Measurements from ENCODE around the gene NKRF.
A peak's percentile ranks its signal among the peaks of the same experiment; 100 is the strongest.
"Not testable (repeated sequence)": the region's sequence is repeated elsewhere in the genome, so short reads cannot be mapped to it uniquely, and the experiment has no call there.

The NKRF gene

DNA sequence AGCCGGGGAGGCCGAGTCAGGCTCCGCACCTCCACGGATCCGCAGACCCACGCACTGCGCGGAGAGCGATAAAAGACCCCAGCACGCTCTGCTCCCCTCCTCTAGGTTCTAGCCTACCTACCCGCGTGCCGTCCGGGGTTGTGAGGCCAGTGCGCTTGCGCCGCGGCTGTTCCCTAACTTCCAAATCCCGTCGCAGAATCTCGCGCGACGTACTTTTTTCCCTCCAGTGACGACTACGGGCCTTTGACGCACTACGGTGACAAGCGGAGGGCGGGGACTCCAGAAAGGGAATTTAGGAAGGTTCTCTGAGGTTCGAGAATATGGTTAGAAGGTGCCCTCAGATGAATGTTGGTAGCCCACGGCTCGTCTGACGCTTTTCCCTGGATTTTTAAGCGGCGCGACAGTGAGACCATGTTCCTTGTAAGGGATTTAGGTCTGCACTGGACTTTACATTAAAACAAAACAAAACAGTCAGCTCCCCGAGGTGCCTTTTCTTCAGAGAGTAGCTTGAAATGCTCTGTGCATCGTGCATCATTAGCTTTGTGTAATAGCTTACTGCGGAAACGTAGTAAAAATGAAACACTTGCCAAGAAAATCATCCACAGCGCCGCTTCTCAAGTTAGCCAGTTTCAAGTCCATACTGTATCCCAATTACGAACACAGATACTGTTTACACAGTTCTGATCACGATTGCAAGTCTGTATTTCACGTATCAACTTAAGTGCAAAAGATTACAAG, at the start of gene NKRF:
NKRF (minus strand) TSS at position 145 of the 738 bp plus-strand sequence.
- peak; percentile 79 to 86 for DNase-seq (ENCODE audit: low read depth in 2 of 2)

DNA sequence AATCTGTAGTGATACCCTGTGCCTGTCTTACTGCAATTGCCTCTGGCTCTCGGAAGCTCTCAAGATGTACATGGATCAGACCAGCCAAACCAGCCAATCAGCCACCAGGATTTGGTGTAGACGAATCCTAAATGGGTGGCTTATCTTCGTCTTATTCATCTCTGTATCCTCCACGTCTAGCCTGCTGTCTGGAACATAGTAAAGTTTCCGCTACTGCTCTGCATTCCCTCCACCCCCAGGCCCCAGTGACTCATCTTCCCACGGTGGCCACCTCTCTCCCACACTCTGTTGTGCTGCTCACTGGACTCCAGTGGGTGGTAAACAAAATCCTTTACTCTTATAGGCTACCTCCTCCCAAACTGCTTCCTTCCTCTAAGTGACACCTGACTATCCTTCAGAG, 48.9 kb upstream of the NKRF start:
- peak; percentile 41 to 43 for DNase-seq (ENCODE audit: low read depth in 2 of 2)

DNA sequence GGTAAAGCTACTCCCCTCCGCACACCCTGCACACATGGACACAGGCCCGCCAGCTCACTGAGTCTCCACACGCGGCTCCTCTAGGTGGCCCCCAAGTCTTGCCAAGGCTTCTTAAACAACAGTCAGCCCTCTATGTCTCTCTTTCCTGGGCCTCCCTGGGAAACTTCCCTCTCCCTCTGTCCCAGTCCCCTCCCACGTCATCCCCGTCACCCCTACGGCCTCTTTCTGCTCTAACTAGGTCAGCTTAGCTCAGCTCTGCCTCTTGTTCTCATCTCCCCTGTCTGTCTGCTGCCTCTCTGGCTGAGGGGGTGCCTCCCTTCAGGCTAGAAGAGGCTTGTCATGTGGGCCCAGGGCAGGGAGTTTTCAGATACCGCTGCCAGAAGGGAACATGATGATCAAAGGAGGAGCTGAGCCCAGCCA, 47.9 kb upstream of the NKRF start:
- no peak for DNase-seq (ENCODE audit: low read depth in 2 of 2)

DNA sequence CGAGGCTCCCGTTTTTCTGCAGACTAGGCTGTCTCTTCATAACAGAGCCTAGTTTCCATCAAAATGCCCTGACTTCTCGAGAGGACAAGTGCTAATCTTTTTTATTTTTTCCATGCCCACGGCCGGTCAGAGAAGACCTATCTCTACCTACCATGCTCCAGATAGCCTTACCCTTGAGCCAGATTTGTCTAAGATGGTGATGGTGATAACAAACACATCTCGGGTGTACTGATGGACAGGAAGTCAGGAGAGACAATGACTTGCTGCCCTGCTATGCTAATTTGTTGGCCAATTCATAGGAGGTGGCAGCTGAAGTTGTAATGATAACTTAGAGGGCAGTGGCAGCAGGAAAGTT, 42.2 kb upstream of the NKRF start:
- DNase-seq (ENCODE audit: low read depth in 2 of 2): no peak

DNA sequence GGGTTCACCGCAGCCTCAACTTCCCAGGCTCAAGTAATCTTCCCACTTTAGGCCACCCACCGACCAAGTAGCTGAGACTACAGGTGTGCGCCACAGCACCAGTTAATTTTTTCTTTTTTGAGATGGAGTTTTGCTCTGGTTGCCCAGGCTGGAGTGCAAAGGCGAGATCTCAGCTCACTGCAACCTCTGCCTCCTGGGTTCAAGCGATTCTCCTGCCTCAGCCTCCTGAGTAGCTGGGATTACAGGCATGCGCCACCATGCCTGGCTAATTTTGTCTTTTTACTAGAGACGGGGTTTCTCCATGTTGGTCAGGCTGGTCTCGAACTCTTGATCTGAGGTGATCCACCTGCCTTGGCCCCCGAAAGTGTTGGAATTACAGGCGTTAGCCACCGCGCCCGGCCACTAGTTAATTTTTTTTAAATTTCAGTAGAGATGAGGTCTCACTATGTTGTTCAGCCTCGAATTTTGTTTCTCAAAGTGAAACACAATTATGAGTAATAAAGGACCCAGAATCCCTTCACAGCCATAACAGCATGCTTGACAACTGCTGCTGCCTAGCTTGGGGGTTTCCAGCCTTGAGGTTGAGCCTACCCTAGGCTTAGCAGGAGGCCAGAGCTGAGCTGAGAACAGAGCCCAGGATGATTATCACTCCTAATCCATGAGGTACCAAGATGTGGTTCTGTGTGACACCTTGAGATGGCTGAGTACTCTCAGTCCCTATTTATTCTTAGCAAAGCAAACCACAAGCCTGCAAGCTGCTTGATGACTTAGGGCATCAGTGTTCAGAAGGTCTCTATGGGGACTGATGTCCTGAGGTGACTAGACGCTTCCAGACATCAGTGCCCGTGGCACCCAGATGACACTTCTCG, 41.6 kb upstream of the NKRF start:
- peak; percentile 43 to 58 for DNase-seq (ENCODE audit: low read depth in 2 of 2)

DNA sequence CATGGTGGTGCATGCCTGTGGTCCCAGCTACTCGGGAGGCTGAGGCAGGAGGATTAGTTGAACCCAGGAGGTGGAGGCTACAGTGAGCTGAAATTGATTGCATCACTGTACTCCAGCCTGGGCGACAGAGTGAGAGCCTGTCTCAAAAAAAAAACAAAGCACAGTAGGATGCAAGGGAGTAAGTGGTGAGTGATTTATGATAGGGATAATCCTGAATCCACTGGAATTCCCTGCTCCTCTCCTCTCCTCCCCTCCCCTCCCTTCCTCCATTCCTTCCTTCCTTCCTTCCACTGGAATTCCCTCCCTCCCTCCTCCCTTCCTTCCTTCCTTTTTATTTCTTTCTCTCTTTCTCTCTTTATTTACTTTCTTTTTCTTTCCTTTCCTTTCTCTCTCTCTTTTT, 40.9 kb upstream of the NKRF start:
- no peak for DNase-seq (ENCODE audit: low read depth in 2 of 2)

DNA sequence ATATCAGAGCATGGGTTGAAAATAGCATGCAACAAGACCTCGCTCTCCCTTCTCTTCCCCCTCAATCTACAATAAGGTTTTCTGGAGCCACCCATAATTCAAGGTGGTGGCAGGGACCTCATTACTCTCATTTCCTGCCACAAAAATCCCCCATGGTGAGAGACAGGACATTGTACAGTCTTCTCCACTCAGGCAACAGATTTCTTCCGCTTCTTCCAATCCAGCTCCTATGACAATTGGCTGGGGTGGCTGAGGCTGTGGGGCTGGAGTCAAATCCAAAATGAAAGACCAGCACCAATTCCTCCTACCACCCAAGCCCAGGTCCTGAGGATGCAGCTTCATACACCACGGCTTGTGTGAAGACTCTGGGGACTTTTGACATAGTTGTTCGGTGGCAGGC, 40.3 kb upstream of the NKRF start:
- no peak for DNase-seq (ENCODE audit: low read depth in 2 of 2)

DNA sequence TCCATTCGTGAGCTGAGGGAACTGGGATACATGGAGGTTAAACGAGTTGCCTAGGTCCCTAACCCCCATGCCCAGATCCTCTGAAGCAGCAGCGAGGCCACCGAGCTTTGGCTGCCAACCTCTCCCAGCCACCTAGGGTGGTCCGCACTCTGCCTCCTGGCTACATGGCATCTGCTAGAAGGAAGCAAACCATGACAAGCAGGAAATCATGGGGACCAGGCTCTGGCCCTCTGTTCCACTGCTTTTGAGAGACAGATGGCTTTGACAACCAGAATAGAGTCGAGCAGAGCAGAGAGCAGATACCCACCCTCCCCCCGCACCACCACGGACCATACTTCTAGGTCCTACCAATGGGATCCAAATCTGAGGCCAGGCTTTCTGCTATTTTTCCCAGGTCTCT, 37.5 kb upstream of the NKRF start:
- DNase-seq (ENCODE audit: low read depth in 2 of 2): no peak

DNA sequence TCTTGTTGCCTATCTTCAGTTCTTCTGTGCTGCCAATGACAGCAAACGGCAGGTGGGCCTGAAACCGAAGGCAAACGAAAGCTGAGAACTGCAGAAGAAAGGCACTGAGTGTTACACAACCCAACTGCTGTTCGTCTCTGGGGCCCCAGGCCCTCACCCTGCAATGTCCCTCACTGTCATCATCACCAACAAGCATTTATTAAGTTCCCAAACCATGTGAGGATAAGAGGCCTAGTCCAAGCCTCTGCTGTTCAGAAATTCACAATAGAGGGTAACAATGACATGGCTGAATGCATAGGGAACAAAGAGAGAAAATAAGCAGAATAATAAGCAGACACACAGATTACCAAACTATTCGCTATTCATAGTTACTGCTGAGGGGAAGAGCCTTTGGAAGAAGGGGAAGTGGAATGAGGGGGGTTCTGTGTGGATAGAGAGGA, 34.5 kb upstream of the NKRF start:
- no peak for DNase-seq (ENCODE audit: low read depth in 2 of 2)

DNA sequence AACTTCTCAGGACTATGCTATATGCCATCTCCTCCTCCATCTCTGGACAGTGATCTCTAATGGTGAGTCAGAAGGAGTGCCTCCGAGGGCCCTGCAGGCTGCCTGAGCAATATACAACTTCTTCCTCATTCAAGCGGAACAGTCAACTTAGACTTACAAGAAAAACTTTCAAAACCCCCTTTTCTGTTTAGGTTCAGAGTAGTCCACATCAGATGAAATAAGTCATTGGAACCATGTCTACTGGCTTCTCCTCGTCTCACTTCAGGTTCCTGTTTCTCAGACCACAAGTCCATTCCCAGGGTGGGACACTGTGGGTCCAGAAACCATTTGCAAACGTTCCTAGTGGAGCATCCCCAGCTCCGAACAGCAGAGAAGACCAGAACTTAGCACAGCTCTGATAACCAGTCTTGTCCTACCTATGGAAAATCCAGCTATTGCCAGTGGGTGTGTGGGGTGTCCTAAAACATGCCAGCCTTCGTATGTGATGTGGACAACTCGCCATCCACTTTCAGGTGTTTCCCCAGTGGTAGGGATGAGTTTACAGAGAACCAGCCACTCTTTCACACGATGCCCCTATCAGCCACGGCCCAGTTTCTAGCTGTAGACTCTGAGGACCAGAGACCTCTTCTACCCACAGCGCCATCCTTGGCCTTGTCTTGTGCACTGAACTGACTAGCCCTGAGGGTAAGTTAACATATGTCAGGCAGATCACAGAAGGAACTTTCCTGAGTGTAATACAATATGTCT, 32.7 kb upstream of the NKRF start:
- no peak for DNase-seq (ENCODE audit: low read depth in 2 of 2)

DNA sequence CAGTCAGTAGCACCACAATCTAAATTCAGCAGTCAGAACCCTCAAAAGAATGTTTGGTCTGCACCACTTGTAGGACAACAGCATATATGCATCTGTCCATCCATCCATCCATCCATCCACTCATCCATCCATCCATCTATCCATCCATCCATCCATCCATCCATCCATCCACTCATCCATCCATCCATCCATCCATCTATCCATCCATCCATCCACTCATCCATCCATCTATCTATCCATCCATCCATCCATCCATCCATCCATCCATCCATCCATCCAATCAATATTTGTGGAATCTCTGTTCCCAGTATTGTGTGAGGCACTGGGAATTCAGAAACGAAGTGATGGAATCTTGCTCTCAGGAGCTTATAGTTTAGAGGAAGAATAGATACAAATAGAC, 31.2 kb upstream of the NKRF start:
- not testable (repeated sequence) for DNase-seq (ENCODE audit: low read depth in 2 of 2)

DNA sequence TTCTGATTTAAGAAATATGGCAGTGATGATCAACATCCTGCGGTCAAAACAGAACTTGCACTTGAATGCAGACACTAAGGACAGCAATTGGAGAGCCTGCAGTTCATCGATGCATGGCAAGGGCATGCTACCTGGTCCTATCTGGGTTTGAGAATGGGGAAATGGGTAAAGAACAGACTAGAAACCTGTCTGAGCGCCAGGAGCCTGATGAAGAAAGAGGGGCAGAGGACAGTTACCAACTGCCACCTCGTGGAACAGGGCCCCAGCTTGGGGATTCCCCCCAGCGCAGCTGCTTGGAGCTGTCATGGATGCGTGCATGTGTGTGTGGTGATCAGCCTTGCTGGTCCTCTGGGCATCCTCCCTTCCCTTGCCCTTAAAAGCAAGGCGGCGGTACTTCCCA, 30.2 kb upstream of the NKRF start:
- no peak for DNase-seq (ENCODE audit: low read depth in 2 of 2)

DNA sequence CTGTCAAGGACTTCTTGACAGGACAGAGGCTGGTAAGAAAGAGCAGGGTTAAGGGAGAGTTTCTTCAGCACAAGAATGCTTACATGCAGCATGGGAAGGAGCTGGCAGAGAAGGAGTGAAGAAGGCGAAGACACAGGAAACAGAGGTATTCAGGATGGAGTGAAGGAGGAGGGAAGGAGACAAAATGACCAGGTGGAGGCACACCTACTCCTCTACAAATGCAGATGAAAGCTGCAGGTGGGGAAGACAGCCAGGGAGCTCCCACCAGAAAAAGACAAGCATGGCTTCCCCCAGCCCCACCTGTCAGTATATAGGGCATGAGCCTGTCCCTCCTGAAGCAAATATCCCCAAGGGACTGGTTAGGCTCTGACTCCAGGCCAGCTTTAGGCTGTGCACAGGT, 29.6 kb upstream of the NKRF start:
- DNase-seq (ENCODE audit: low read depth in 2 of 2): no peak

DNA sequence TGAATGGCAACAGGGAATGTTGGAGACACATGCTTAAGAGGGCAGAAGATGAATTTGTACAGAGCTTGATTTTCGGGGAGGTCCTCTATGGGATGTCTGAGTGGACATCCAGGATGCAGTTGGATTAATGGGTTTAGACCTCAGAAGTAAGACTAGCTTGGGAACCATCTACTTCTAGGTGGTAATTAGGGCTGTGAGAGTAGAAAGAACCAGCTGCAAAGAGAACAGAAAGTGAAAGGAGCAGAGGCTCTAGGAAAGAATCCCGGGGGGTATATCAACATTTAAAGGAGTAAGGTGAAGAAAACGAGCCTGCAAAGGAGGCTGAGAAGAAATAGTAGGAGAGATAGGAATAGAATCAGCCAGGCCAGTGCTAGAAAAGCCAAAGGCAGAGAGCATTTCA, 29.0 kb upstream of the NKRF start:
- DNase-seq (ENCODE audit: low read depth in 2 of 2): no peak

DNA sequence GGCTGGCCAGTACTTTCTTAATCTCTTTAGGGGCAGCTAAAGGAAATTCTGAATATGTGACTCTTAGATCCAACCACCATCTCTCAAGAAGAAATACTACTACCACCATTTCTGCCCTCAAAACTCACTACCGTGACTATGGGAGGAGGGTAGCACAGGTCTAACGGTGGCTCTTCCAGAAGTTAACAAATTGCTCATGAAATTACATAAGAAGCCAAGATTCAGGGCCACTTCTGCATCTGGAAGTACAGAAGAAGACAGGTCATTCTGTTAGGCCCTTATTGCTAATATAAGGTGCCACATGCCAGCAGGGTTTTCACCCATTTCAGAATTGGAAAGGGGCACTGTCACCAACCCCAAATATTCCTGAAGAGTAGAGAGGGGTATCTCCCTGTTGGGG, 19.6 kb upstream of the NKRF start:
- no peak for DNase-seq (ENCODE audit: low read depth in 2 of 2)

DNA sequence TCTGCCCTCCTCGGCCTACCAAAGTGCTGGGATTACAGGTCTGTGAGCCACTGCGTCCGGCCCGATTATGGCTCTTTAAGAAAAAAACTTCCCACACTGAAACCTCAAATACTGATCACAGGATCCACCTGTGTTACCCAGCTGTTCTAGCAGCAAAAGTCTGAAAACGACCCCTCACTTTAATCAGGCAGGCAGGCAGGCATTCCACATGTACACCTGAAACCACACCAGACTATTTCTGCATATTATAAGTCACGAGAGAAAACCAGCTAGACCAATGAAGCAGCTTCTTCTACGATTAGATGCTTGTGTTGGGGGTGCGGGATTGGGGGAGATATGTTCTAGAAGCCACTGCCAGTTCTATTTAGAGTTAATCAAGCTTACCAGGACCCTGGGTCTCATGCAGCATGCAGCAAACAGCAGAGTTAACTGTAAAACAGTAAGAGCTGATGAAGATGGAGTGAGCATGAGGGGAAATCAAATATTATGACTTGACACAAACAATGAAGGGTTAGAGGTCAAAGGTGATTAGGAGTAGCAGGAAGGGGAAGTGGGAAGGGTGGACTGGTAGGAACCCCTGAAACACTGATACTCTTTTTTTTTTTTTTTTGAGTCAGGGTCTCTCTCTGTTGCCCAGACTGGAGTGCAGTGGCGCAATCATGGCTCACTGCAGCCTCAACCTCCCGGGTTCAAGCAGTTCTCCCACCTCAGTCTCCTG, 18.9 kb upstream of the NKRF start:
- DNase-seq (ENCODE audit: low read depth in 2 of 2): no peak

DNA sequence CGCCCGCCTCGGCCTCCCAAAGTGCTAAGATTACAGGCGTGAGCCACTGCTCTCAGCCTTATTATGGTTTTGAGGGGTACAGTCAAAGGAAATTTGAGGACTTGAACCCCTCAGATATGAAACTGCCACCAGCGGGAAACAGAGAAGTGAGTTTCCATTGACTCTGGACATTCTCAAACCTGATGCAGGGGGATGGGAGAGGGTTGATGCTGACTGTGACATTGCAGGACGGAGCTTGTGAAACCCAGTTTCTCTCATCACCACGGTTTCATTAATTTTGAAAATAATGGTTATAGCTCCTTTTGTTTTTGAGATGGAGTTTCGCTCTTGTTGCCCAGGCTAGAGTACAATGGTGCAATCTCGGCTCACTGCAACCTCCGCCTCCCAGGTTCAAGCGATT, 18.2 kb upstream of the NKRF start:
- DNase-seq (ENCODE audit: low read depth in 2 of 2): no peak

DNA sequence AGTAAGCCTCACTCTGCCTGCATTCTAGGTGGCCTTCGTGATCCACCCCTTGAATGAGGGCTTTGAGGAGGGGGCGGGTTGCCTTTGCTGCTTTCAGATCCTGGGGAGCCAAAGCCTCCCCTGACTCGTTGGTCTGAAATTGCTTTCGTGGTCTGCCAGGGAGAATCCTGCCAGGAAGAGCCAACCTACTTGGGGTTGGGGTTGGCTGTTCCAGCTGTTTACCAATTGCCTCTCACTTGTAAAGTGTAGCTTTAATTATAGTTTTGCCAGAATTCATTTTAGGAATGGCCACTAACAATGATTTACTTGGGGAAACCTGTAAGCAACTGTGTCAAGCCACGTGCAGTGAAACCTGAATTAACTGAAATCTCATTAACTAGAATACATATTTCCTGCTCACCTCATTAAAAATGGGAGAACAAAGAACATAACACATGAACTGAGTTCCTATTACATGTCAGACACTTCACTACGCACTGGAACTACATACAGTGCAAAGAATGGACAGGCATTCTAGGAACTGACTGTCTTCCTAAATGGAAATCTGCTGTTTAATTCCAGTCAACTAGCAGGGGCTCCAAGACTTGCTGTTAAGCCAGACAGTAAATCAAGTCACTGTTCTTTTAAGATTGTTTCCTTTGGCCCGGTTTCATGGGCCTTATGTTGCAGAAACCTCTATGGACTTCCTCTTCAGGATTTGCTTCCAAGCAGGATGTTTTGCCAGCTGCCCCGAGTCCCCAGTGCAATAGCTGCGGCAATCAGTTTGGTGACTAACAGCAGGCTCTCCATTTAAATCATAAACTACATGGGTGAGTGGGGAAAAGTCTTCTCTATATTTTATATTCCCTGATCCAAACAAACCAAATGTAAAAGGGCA, 16.4 kb upstream of the NKRF start:
- DNase-seq (ENCODE audit: low read depth in 2 of 2): no peak

DNA sequence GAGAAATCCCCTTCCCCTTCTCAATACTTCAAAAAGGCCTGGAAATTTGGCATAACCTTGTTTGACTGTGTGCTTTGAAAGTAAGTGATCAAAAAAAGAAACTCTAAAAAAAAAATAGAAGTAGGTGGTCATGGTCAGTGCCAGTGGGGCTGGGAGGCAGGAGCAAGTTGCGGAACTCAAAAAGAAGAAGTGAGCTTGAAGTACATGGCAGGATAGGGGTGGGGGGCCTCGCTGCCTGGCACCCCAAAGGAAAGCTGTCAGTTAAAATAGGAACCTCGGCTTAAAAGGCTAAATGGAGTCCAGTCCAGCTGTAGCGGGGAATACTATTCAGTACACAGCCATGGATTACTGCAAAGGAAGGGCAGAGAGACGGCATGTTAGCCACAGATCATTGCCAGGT, 12.2 kb upstream of the NKRF start:
- no peak for DNase-seq (ENCODE audit: low read depth in 2 of 2)

DNA sequence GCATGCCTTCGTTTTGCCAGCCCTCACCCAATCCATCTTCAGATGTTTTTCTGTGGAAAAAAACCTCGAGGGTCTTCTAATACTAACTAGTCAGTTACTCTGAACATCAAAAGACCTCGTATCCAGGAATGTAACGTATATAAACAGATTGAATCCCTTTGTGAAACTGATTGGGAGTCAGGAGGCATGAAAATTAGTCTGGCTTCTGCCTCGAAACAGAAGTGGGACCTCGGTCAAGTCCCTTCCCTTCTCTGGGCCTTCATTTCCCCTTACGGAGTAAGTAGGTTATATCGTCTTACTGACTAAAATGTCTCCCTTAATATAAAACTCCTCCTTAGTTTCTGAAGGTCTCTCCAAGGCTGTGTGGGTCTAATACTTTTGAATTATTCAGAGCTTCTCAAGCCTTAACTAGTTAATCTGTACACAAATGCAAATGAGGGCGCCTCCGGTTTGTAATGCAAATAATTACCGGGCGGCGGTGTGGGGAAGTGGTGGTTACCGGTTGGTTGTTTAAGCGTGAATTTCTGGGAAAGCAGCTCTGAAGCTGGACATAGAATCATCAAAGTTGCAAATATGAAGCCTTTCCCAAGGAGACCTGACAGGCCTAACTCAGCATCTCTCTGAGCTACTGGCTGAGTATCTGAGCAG, 11.4 kb upstream of the NKRF start:
- DNase-seq (ENCODE audit: low read depth in 2 of 2): no peak

Measured in activated CD4-positive, alpha-beta T cell treated with anti-CD3 and anti-CD28 coated beads for 24 hours (primary cell).